AG04449 (cell line): ENCODE results near the gene MYO18A.

ENCODE experiments used
- CTCF ChIA-PET: fragments of 350-600 bp; formaldehyde crosslinking; extraction: SDS; loops from one replicate; lab custom pipeline; 2021; ENCODE audit warnings: antibody characterized with exemption; lab: Yijun Ruan, JAX
- POLR2A ChIA-PET: fragments of 400-600, 350-600 bp; formaldehyde crosslinking; extraction: SDS; loops from one replicate; lab custom pipeline; 2020; ENCODE audit warnings: antibody characterized with exemption, inconsistent platforms; lab: Yijun Ruan, JAX
- DNase-seq: peaks from one replicate; pipeline ENCODE4 v3.0.0-alpha.2; 2010; ENCODE audit warnings: low read depth, low spot score
- H3K4me3 ChIP-seq: 2 replicates; pipeline ENCODE4 v1.5.1; 2011; ENCODE audit warnings: low read depth, mild to moderate bottlenecking, control low read depth, low read length
- CTCF ChIP-seq: IDR thresholded peaks from one replicate; pipeline ENCODE4 v1.5.1; 2011; ENCODE audit warnings: mild to moderate bottlenecking, moderate library complexity, low read length, control low read depth, inconsistent platforms; ENCODE audit not compliant: insufficient read depth; ENCODE audit errors: missing control alignments

MYO18A gene

GRCh38 chr17:29045026-29045425 lies 135.2 kb downstream of the MYO18A start:
- no peak for TF ChIP-seq CTCF
- ChIA-PET CTCF (interaction anchor here (1.2 kb wide), 1 partner anchor 67 kb away, joined by 4 read pairs; no protein-coding TSS in a partner anchor), POLR2A (no interaction called here)
- H3K4me3 ChIP-seq: no peak overlapping the region
- no peak for DNase-seq

- POLR2A ChIA-PET: no interaction called here
- TF ChIP-seq CTCF: no peak
- no peak for DNase-seq
- H3K4me3 ChIP-seq: no peak overlapping the region
- CTCF ChIA-PET: no interaction called here
Observed at GRCh38 chr17:29043539-29044145, 136.6 kb downstream of the MYO18A start.

GRCh38 chr17:29042679-29043538 lies 137.3 kb downstream of the MYO18A start, which contains the start of gene PIPOX:
TSS of gene PIPOX (plus strand) at chr17:29043141. CDS start at chr17:29043226, 85 bp downstream.
- ChIA-PET CTCF (no interaction called here), POLR2A (interaction anchor here (0.6 kb wide), 1 partner anchor 377 kb away, joined by 3 read pairs; no protein-coding TSS in a partner anchor)
- TF ChIP-seq CTCF: peak; percentile 5
- no peak within 1 kb of the TSS for H3K4me3 ChIP-seq
- DNase-seq: no peak

GRCh38 chr17:29042026-29042678 lies 138.0 kb downstream of the MYO18A start:
- POLR2A ChIA-PET: interaction anchor here (0.6 kb wide), 1 partner anchor 378 kb away, joined by 3 read pairs; no protein-coding TSS in a partner anchor
- no peak for DNase-seq
- H3K4me3 ChIP-seq: no peak overlapping the region
- TF ChIP-seq CTCF: no peak
- CTCF ChIA-PET: interaction anchor here (1.2 kb wide), 1 partner anchor 315 kb away, joined by 3 read pairs; no protein-coding TSS in a partner anchor

- CTCF ChIA-PET: interaction anchor here (1.2 kb wide), 1 partner anchor 315 kb away, joined by 3 read pairs; no protein-coding TSS in a partner anchor
Observed at GRCh38 chr17:29041571-29041970, 138.6 kb downstream of the MYO18A start.

More at GRCh38 chr17:29041571-29041970, 138.6 kb downstream of the MYO18A start:
- POLR2A ChIA-PET: no interaction called here
- no peak for TF ChIP-seq CTCF
- no peak overlapping the region for H3K4me3 ChIP-seq
- no peak for DNase-seq
